ENCODE results near the gene PLOD2. TPM values are rescaled to one million over a fixed set of nuclear protein-coding genes. Genes with fewer than 3 reads are reported as not detected.
A peak's percentile ranks its signal among the peaks of the same experiment; 100 is the strongest.

The PLOD2 gene
- total RNA-seq, 1 donor from 2014 or later = 23.7 TPM

DNA sequence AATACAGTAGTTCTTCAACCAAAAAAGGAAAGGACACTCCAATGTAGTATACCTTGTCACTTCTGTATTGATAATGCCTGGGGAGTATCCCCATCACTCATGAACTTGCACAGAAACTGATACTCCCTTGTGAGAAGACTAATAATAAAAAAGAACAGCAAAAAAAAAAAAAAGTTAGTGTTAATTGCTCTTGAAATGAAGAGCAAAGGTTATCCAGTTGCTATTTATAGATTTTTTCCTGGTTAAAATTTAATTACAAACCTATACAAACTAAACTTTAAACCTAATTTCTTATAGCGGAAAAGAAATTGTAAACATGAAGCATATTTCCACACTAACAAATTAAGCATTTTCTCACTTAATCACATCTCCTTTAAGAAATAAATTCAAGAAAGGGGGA lies 6.7 kb downstream of the PLOD2 start:
- ATAC-seq (no peak), DNase-seq (no peak)
- no peak overlapping the region for H3K27ac ChIP-seq
- H3K27me3 ChIP-seq = no peaks in the 10 kb centered on the region
- no peak overlapping the region for H3K4me3 ChIP-seq
- intact Hi-C loops (cut with DNase I) = no loop called here
- H3K4me1 ChIP-seq = peaks cover 16% of the 10 kb centered on the region
- H3K9me3 ChIP-seq = no peaks in the 10 kb centered on the region
- H3K36me3 ChIP-seq = no peaks in the 10 kb centered on the region
- TF ChIP-seq, protein P1, sequence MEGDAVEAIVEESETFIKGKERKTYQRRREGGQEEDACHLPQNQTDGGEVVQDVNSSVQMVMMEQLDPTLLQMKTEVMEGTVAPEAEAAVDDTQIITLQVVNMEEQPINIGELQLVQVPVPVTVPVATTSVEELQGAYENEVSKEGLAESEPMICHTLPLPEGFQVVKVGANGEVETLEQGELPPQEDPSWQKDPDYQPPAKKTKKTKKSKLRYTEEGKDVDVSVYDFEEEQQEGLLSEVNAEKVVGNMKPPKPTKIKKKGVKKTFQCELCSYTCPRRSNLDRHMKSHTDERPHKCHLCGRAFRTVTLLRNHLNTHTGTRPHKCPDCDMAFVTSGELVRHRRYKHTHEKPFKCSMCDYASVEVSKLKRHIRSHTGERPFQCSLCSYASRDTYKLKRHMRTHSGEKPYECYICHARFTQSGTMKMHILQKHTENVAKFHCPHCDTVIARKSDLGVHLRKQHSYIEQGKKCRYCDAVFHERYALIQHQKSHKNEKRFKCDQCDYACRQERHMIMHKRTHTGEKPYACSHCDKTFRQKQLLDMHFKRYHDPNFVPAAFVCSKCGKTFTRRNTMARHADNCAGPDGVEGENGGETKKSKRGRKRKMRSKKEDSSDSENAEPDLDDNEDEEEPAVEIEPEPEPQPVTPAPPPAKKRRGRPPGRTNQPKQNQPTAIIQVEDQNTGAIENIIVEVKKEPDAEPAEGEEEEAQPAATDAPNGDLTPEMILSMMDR (IDR thresholded peaks at IDR 0.05) = no peak

DNA sequence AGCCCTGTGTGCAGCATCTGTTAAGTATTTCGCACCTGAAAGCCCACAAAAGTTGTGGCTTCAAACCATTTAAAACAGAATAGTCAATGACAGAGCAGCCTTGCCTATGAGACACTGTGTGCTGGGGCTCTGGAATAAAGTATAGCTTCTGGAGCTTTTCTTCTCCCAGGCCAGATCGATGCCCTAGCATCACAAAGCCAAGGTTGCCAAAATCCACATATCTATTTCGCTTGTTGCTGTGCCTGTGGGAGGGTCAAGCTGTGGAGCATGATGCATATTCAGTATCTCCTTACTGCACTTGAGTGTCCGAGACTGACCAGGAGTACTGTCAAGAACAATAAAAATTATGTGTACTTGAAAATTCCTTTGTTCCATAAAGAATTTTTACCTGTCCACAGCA lies 7.6 kb downstream of the PLOD2 start:
- no peak for DNase-seq

GRCh38 chr3:146152834-146153233 lies 8.2 kb downstream of the PLOD2 start:
- intact Hi-C loops (cut with DNase I) = no loop called here
- no peak overlapping the region for H3K4me3 ChIP-seq
- no peaks in the 10 kb centered on the region for H3K27me3 ChIP-seq
- H3K36me3 ChIP-seq = no peaks in the 10 kb centered on the region
- H3K27ac ChIP-seq = no peak overlapping the region
- peaks cover 18% of the 10 kb centered on the region for H3K4me1 ChIP-seq
- no peaks in the 10 kb centered on the region for H3K9me3 ChIP-seq
- DNase-seq (no peak), ATAC-seq (no peak)
- TF ChIP-seq, protein P1 (IDR thresholded peaks at IDR 0.05) = no peak

More for the DNA sequence above, 7.6 kb downstream of the PLOD2 start:
- TF ChIP-seq, protein P1 (IDR thresholded peaks at IDR 0.05) = no peak
- intact Hi-C loops (cut with DNase I) = no loop called here
- no peaks in the 10 kb centered on the region for H3K27me3 ChIP-seq
- H3K27ac ChIP-seq = no peak overlapping the region
- no peaks in the 10 kb centered on the region for H3K9me3 ChIP-seq
- peaks cover 18% of the 10 kb centered on the region for H3K4me1 ChIP-seq
- no peaks in the 10 kb centered on the region for H3K36me3 ChIP-seq
- H3K4me3 ChIP-seq = no peak overlapping the region
- no peak for ATAC-seq

DNA sequence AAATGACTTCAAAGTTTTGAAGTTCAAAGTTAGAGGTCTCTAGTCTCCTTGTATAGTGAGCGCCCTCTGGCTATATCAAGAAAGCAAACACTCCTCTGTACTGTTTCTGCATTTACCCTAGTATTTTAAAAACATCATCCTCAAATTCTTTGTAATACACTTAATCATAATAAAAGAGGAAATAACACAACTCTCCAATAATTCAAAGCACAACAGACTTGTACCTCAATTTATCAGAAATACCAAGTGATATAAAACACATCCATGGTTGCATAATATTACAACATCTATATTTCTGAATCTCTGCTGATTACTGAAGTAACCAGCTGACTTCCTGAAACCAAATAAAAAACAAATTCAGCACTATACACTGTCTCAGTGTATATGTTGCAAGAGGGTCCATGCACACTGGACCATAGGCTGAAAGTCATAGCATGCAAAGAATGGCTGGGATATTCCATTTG lies 12.5 kb downstream of the PLOD2 start:
- H3K36me3 ChIP-seq = no peaks in the 10 kb centered on the region
- no peaks in the 10 kb centered on the region for H3K9me3 ChIP-seq
- H3K4me1 ChIP-seq = peaks cover 8% of the 10 kb centered on the region
- DNase-seq (no peak), ATAC-seq (peak; percentile 56)
- intact Hi-C loops (cut with DNase I) = no loop called here
- no peaks in the 10 kb centered on the region for H3K27me3 ChIP-seq
- no peak overlapping the region for H3K4me3 ChIP-seq
- TF ChIP-seq, protein P1 (IDR thresholded peaks at IDR 0.05) = no peak
- no peak overlapping the region for H3K27ac ChIP-seq

DNA sequence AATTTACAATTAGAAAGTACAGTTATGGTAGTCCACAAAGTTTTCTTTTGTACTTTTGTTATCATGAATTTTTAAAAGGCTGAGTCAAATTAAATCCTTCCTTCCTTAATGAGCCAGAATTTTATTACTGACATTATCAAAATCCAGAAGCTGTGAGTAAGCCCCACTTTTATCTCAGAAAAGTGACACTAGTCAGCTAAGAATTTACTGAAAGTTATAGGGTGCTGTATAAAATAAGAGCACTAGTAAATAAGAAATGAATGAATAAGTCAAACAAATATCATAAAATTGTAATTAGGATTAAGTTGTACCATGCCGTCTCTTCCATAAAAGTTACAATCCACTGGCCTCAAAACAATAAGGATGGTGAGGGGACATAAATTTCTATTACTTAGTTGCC lies 15.3 kb downstream of the PLOD2 start:
- H3K27ac ChIP-seq = no peak overlapping the region
- H3K36me3 ChIP-seq = no peaks in the 10 kb centered on the region
- DNase-seq (no peak), ATAC-seq (no peak)
- H3K27me3 ChIP-seq = no peaks in the 10 kb centered on the region
- intact Hi-C loops (cut with DNase I) = no loop called here
- TF ChIP-seq, protein P1 (IDR thresholded peaks at IDR 0.05) = no peak
- no peaks in the 10 kb centered on the region for H3K9me3 ChIP-seq
- H3K4me3 ChIP-seq = no peak overlapping the region
- H3K4me1 ChIP-seq = peaks cover 8% of the 10 kb centered on the region

DNA sequence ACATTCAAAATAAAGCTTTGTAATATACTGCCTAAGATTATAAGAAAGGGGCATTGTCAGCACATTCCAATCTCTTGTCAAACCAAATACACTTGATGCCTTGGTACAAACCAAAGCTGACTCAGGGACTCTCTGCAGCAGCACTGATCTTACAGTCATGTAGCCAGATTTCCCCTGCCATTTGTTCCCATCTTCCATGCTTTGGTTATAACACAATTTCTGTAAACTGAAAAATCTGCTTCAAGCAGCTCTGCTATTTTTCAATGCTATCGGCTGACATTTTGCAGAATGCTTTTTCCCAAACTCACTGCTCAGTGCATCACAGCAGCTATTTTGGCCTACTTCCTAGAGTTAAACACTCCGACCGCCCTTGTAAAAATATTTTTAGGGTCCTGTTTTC lies 18.2 kb downstream of the PLOD2 start:
- H3K27ac ChIP-seq = no peak overlapping the region
- ATAC-seq (peak; percentile 72), DNase-seq (no peak)
- H3K27me3 ChIP-seq = no peaks in the 10 kb centered on the region
- H3K4me1 ChIP-seq = no peaks in the 10 kb centered on the region
- H3K9me3 ChIP-seq = no peaks in the 10 kb centered on the region
- no peak overlapping the region for H3K4me3 ChIP-seq
- TF ChIP-seq, protein P1 (IDR thresholded peaks at IDR 0.05) = no peak
- intact Hi-C loops (cut with DNase I) = no loop called here
- no peaks in the 10 kb centered on the region for H3K36me3 ChIP-seq

Measured in upper lobe of right lung (tissue), 1 donor.